Lung (tissue), 12 donors: ENCODE results near the gene MYL10. TPM values are rescaled to one million over a fixed set of nuclear protein-coding genes. Genes with fewer than 3 reads are reported as not detected.
A peak's percentile ranks its signal among the peaks of the same experiment; 100 is the strongest.
"Not testable (repeated sequence)": the region's sequence is repeated elsewhere in the genome, so short reads cannot be mapped to it uniquely, and the experiment has no call there.

Experiments
- ATAC-seq: fragments of 200-7000 bp; cut with Tn5 transposase; one replicate; pipeline ENCODE4 v1.9.1; 2020; ENCODE audit warnings: moderate number of reproducible peaks; ENCODE audit not compliant: insufficient read depth, low FRiP score
- DNase-seq, 3 donors: peaks; one replicate each; pipeline ENCODE4 v3.0.0-alpha.2; 2013 to 2017
- H3K27ac ChIP-seq, 2 donors: one replicate each; pipeline ENCODE4 v1.5.1; 2013; ENCODE audit warnings: mild to moderate bottlenecking in 2 of 2, moderate library complexity in 2 of 2, control low read depth in 1 of 2, inconsistent platforms in 1 of 2, low read depth in 1 of 2, low read length in 1 of 2
- H3K27me3 ChIP-seq, 3 donors: one replicate each; pipeline ENCODE4 v1.5.1; 2013; ENCODE audit warnings: low read length in 2 of 3; ENCODE audit not compliant: control insufficient read depth in 3 of 3, insufficient read depth in 3 of 3
- H3K36me3 ChIP-seq, 4 donors: one replicate each; pipeline ENCODE4 v1.5.1; 2013; ENCODE audit warnings: low read length in 4 of 4, mild to moderate bottlenecking in 1 of 4, moderate library complexity in 1 of 4; ENCODE audit not compliant: control insufficient read depth in 4 of 4, insufficient read depth in 4 of 4
- H3K4me1 ChIP-seq, 5 donors: one replicate each; pipeline ENCODE4 v1.5.1; 2013; ENCODE audit warnings: low read length in 5 of 5, mild to moderate bottlenecking in 2 of 5, moderate library complexity in 1 of 5; ENCODE audit not compliant: control insufficient read depth in 5 of 5, insufficient read depth in 5 of 5
- H3K4me3 ChIP-seq: one replicate; pipeline ENCODE4 v1.5.1; 2013; ENCODE audit warnings: mild to moderate bottlenecking, control low read depth, moderate library complexity
- H3K9ac ChIP-seq, 2 donors: one replicate each; pipeline ENCODE4 v1.5.1; 2013; ENCODE audit warnings: low read length in 2 of 2, control low read depth in 1 of 2; ENCODE audit not compliant: insufficient read depth in 1 of 2
- H3K9me3 ChIP-seq, 4 donors: one replicate each; pipeline ENCODE4 v1.5.1; 2013; ENCODE audit warnings: low read length in 3 of 4, mild to moderate bottlenecking in 1 of 4, moderate library complexity in 1 of 4; ENCODE audit not compliant: control insufficient read depth in 4 of 4, insufficient read depth in 3 of 4
- WGBS, 2 donors: extraction: QIAGEN DNeasy Blood & Tissue Kit; methylation state at CpG; one replicate each; pipeline ENCODE4 v1.1.7; 2013; 5-methylcytosine and 5-hydroxymethylcytosine counted together
- polyA plus RNA-seq, 2 donors: library from polyadenylated mRNA; stranded (reverse); fragments of 200-250 nt; gene quantifications; one replicate each; pipeline ENCODE4 v1.2.1, GENCODE V29; 2013
- total RNA-seq, 2 donors: library from RNA; depleted of rRNA in 1 of 2; stranded (reverse); fragments of >200 nt in 1 of 2; gene quantifications; one replicate each; pipeline ENCODE4 v1.2.1, GENCODE V29; 2014 to 2021
- TF ChIP-seq, protein P1 (sequence below): IDR thresholded peaks from 2 replicates; pipeline ENCODE4 v1.5.1; 2012; ENCODE audit warnings: mild to moderate bottlenecking; ENCODE audit errors: control extremely low read depth, extremely low read depth
- donor health status: control.
- donor health status: control.
- donor health status: Bipolar disorder and iron deficiency.
- donor health status: healthy.
- donor health status: DM: yes; HTN: yes; CAD: no.

MYL10 gene
- total and polyA plus RNA-seq, 4 donors: not detected

DNA sequence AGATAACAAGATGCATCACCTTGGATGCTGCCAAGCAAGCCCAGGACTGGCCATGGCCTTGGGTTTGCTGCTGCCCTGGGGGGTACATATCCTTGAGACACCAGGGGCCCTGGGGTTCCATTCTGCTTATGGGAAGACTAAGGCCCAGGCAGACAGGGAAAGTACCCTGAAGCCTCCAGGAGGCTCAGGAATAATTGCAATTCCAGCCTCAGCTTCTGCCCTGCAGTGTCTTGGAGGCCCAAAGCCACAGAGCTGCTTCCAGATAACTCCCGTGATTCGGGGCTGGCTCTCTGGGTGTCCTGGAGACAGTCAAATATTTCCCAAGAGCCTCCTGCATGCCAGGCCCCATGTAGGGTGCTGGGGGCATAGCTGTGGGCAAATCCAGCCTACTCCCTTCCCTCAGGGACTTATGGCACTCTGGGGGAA lies 22.6 kb downstream of the MYL10 start:
- H3K4me1 ChIP-seq: peaks cover 0 to 11% (median 0%) of the 10 kb centered on the region in 5 donors
- no peak for DNase-seq
- H3K27me3 ChIP-seq: no peaks in the 10 kb centered on the region
- no peak overlapping the region for H3K4me3 ChIP-seq
- WGBS, 2 donors: 78 to 95% methylated on average over 2 of the region's 2 CpGs
- H3K36me3 ChIP-seq: no peaks in the 10 kb centered on the region
- no peak for ATAC-seq
- TF ChIP-seq, protein P1, sequence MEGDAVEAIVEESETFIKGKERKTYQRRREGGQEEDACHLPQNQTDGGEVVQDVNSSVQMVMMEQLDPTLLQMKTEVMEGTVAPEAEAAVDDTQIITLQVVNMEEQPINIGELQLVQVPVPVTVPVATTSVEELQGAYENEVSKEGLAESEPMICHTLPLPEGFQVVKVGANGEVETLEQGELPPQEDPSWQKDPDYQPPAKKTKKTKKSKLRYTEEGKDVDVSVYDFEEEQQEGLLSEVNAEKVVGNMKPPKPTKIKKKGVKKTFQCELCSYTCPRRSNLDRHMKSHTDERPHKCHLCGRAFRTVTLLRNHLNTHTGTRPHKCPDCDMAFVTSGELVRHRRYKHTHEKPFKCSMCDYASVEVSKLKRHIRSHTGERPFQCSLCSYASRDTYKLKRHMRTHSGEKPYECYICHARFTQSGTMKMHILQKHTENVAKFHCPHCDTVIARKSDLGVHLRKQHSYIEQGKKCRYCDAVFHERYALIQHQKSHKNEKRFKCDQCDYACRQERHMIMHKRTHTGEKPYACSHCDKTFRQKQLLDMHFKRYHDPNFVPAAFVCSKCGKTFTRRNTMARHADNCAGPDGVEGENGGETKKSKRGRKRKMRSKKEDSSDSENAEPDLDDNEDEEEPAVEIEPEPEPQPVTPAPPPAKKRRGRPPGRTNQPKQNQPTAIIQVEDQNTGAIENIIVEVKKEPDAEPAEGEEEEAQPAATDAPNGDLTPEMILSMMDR: no peak
- H3K9me3 ChIP-seq: no peaks in the 10 kb centered on the region
- no peak overlapping the region for H3K27ac ChIP-seq
- no peak overlapping the region for H3K9ac ChIP-seq

DNA sequence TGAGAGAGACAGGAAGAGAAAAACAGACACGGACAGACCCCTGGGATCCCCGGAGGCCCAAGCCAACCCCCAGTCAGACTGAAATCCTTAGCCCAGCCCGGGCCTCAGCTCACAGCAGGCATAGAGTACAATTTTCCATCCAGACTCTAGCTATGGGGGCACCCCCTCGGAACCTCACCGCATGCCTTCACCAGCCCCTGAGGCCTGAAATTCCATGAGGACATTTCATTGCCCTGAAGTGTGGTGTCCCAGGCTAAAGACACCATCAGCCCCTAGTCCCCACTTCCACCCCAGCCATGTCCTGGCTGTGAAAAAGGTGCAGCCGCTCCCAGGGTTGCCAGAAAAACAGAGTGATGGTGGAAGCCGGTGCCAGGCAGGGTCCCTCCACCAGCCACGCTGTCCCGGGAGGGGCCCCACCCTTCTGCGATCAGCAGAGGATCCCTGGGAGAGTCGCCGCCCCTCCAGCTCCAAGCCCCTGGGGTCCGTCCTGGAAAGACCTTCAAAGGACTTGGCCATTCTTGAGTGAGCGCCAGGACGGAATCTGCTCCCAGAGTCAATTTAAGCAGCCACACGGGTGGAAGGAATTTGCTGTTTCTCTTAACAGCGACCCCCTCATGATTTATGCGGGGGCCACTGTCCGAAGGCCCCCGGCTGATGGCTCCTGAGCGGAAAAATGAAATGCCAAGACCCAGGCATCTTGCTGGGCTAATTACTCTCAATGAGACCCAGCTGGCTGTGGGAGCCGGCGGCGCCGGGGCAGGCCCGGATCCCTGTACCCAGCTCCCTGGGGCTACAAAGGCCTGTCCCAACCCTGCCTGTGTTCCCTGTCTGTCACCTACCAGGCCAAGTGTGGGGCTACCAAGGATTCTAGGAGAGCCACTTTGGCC lies 23.2 kb downstream of the MYL10 start:
- no peaks in the 10 kb centered on the region for H3K36me3 ChIP-seq
- peaks cover 0 to 11% (median 0%) of the 10 kb centered on the region in 5 donors for H3K4me1 ChIP-seq
- 84 to 86% methylated on average over 26 of the region's 26 CpGs for WGBS, 2 donors
- H3K27me3 ChIP-seq: no peaks in the 10 kb centered on the region
- no peak overlapping the region for H3K4me3 ChIP-seq
- H3K9me3 ChIP-seq: no peaks in the 10 kb centered on the region
- no peak overlapping the region for H3K27ac ChIP-seq
- no peak overlapping the region for H3K9ac ChIP-seq
- ATAC-seq (no peak), DNase-seq (peak in 2 of 3 donors; percentile 37 to 55)
- TF ChIP-seq, protein P1: no peak

DNA sequence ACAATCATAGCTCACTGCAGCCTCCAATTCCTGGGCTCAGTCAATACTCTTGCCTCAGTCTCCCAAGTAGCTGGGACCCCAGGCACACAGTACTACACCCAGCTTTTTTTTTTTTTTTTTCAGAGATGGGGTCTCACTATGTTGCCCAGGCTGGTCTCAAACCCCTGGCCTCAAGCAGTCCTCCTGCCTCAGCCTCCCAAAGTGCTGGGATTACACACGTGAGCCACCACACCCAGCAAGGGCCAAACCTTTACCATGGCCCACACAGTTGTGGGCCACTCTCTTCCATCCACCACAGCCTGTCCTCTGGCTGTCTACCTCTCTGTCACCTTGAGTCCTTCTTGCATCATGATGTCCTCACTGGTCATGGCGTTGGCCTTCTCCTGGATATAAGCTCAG lies 24.2 kb downstream of the MYL10 start:
- DNase-seq, ATAC-seq, H3K27ac ChIP-seq, H3K4me3 ChIP-seq, H3K36me3 ChIP-seq, H3K27me3 ChIP-seq, H3K9ac ChIP-seq, H3K9me3 ChIP-seq: not testable (repeated sequence)
- 87 to 91% methylated on average over 2 of the region's 2 CpGs for WGBS, 2 donors
- H3K4me1 ChIP-seq: peaks cover 0 to 11% (median 0%) of the 10 kb centered on the region in 5 donors

DNA sequence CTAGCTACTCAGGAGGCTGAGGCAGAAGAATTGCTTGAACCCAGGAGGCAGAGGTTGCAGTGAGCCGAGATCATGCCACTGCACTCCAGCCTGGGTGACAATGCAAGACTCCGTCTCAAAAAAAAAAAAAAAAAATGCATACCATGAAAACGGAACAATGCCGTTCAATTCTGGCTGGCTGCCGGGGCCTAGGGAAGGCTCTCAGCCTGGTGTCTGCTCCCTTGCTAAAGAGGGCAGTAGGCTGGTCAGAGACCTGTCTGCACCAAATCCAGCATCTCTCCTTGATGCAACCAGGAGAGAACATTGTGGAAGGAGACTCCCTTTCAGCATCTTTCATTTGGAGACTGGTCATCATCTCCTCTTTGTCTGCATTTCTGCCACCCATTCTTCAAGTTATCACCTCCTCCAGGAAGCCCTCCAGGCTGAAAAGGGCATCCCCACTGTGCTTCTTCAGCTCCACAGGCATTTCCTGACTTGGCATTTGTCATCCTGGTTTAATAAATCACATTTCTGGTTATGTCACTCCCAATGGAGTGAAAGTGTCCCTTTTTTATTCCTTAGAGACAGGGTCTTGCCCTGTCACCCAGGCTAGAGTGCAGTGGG lies 24.7 kb downstream of the MYL10 start:
- Histone ChIP-seq H3K36me3 (no peaks in the 10 kb centered on the region), H3K9ac (no peak overlapping the region), H3K27ac (no peak overlapping the region), H3K4me1 (peaks cover 0 to 11% (median 0%) of the 10 kb centered on the region in 5 donors), H3K27me3 (no peaks in the 10 kb centered on the region), H3K9me3 (no peaks in the 10 kb centered on the region), H3K4me3 (no peak overlapping the region)
- WGBS, 2 donors: 63 to 79% methylated on average over 5 of the region's 5 CpGs
- TF ChIP-seq, protein P1: no peak
- ATAC-seq: no peak
- no peak for DNase-seq
